HL-60 (cell line): ENCODE data around the gene USP48.

Source experiments
- CTCF ChIP-seq: IDR thresholded peaks from one replicate; pipeline ENCODE4 v1.5.1; 2011; ENCODE audit warnings: low read length, control low read depth, inconsistent platforms; ENCODE audit not compliant: insufficient read depth
- GABPA ChIP-seq: IDR thresholded peaks from 2 replicates; pipeline ENCODE4 v1.6.1; 2012; ENCODE audit warnings: low read depth
- POLR2AphosphoS5 ChIP-seq: IDR thresholded peaks from 2 replicates; pipeline ENCODE4 v1.6.1; 2012; ENCODE audit warnings: low read depth

GRCh38 chr1:21816602-21817302 is 33.8 kb upstream of the USP48 start:
- no peak for TF ChIP-seq CTCF
- no peak for TF ChIP-seq GABPA
- TF ChIP-seq POLR2AphosphoS5 = no peak
